ENCODE measurements around the gene LAPTM5. TPM values are rescaled to one million over a fixed set of nuclear protein-coding genes. Genes with fewer than 3 reads are reported as not detected.

Gene LAPTM5
- total and polyA plus RNA-seq, 10 of the 15 experiments (the other 5 are each of a cell fraction or from before 2014, with no cell fraction given) = 24.1 to 1,034 (median 687) TPM

DNA sequence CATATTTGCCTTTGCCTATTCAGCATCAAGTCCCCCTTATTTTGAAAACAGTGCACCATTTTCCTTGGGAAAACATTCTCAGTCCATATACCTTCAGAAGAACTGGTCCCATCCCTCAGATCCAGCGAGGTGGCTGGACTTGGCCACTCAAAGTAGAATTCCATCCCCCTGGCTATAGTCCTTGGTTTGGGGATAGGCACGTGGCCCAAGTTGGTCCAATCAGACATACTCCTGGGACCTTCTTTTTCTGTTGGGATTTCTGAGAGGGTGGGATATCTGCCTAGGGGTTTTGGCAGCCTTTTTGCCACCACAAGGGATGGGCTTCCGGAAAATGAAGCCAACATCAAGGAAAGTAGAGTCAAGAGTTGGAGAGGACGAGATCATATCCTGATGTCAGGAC is 23.5 kb downstream of the LAPTM5 start (continued):
- TF ChIP-seq SUPT20H (IDR thresholded peaks at IDR 0.05; ENCODE audit: borderline replicate concordance, control insufficient read depth, low read depth, low read length) = no peak
- TF ChIP-seq, protein P1, sequence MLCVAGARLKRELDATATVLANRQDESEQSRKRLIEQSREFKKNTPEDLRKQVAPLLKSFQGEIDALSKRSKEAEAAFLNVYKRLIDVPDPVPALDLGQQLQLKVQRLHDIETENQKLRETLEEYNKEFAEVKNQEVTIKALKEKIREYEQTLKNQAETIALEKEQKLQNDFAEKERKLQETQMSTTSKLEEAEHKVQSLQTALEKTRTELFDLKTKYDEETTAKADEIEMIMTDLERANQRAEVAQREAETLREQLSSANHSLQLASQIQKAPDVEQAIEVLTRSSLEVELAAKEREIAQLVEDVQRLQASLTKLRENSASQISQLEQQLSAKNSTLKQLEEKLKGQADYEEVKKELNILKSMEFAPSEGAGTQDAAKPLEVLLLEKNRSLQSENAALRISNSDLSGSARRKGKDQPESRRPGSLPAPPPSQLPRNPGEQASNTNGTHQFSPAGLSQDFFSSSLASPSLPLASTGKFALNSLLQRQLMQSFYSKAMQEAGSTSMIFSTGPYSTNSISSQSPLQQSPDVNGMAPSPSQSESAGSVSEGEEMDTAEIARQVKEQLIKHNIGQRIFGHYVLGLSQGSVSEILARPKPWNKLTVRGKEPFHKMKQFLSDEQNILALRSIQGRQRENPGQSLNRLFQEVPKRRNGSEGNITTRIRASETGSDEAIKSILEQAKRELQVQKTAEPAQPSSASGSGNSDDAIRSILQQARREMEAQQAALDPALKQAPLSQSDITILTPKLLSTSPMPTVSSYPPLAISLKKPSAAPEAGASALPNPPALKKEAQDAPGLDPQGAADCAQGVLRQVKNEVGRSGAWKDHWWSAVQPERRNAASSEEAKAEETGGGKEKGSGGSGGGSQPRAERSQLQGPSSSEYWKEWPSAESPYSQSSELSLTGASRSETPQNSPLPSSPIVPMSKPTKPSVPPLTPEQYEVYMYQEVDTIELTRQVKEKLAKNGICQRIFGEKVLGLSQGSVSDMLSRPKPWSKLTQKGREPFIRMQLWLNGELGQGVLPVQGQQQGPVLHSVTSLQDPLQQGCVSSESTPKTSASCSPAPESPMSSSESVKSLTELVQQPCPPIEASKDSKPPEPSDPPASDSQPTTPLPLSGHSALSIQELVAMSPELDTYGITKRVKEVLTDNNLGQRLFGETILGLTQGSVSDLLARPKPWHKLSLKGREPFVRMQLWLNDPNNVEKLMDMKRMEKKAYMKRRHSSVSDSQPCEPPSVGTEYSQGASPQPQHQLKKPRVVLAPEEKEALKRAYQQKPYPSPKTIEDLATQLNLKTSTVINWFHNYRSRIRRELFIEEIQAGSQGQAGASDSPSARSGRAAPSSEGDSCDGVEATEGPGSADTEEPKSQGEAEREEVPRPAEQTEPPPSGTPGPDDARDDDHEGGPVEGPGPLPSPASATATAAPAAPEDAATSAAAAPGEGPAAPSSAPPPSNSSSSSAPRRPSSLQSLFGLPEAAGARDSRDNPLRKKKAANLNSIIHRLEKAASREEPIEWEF (IDR thresholded peaks at IDR 0.05; ENCODE audit: insufficient replicate concordance, low read depth, low read length) = no peak

DNA sequence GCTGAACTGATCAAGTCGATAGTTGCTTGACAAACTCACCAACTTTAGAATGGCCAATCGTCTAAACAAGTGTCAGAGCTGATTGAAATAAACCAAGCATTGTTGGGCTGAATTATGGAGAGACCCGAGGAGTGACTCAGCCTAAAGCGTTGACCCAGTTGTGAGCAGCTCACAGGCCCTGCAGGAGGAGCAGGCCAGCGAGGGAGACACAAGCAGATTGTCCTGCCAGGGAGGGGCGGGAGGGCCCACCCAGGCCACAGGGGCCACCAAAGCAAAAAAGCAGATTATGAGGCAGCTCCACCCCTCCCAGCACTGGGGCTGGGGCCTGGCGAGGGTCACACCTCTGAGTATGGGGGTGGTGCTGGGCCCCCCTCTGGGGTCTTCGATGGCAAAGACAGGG is 24.1 kb downstream of the LAPTM5 start:
- no peak for FAIRE-seq
- Histone ChIP-seq H3K9me3 (replicated peaks; ENCODE audit: control insufficient read depth, insufficient read depth, low read length) (no peaks in the 10 kb centered on the region), H3K36me3 (ENCODE audit: control insufficient read depth in 2 of 2, insufficient read depth in 2 of 2, low read length in 1 of 2) (peaks cover 39 to 41% of the 10 kb centered on the region in 2 experiments), H4K20me1 (ENCODE audit: control insufficient read depth, insufficient read depth) (no peaks in the 10 kb centered on the region; the same call in 1 of the 2 replicates), H3K4me2 (ENCODE audit: control insufficient read depth, insufficient read depth) (no peak overlapping the region), H3K4me3 (no peak overlapping the region), H3K27me3 (replicated peaks in 1 of 2; ENCODE audit: control insufficient read depth in 2 of 2, insufficient read depth in 2 of 2, low read length in 1 of 2) (no peaks in the 10 kb centered on the region), H2AFZ (ENCODE audit: control insufficient read depth, low read depth, low read length) (no peak overlapping the region), H3K27ac (ENCODE audit: control insufficient read depth, insufficient read depth) (no peak overlapping the region), H3K79me2 (ENCODE audit: control insufficient read depth, insufficient read depth, low read length) (peaks cover 2% of the 10 kb centered on the region; the same call in 1 of the 2 replicates), H3K9ac (ENCODE audit: control insufficient read depth, insufficient read depth, low read length) (no peak overlapping the region), H3K4me1 (ENCODE audit: control insufficient read depth, insufficient read depth, low read length) (peaks cover 23% of the 10 kb centered on the region)
- intact Hi-C loops (cut with micrococcal nuclease; ENCODE audit: unreplicated experiment) = no loop called here
- SMC1A ChIA-PET (ENCODE audit: uncharacterized antibody, unreplicated experiment) = interaction anchor here (1.0 to 21.5 kb wide), 4 partner anchors 14 to 46 kb away, joined by 4 to 556 read pairs (median 10); partner anchors contain the start of gene LAPTM5
- 87% methylated on average over 8 of the region's 8 CpGs for WGBS (ENCODE audit: insufficient coverage, insufficient replicate concordance, low lambda C conversion rate, missing lambda C conversion rate)
- DNase-seq (ENCODE audit: low read depth, low spot score) = no peak
- no TSS peak for BruUV-seq (replicated peaks)
- POLR2A ChIA-PET = interaction anchor here (1.1 to 6.7 kb wide), 5 partner anchors 10 to 25 kb away, joined by 4 to 96 read pairs (median 10); partner anchors contain the start of gene LAPTM5
- CTCF ChIA-PET = interaction anchor here (0.8 to 11.2 kb wide), 8 partner anchors 7 to 47 kb away, joined by 3 to 221 read pairs (median 5); partner anchors contain the start of gene LAPTM5
- TF ChIP-seq ZNF622 (IDR thresholded peaks at IDR 0.05) (no peak), USF1 (IDR thresholded peaks at IDR 0.05; ENCODE audit: borderline replicate concordance, extremely low read length, insufficient read depth, low read depth, low read length) (no peak), ZSCAN29 (IDR thresholded peaks at IDR 0.05) (no peak), TCF12 (IDR thresholded peaks at IDR 0.05; ENCODE audit: low read depth, low read length) (no peak), CBX3 (IDR thresholded peaks at IDR 0.05; ENCODE audit: borderline replicate concordance, low read depth) (no peak), CEBPZ (IDR thresholded peaks at IDR 0.05; ENCODE audit: low read depth, low read length) (no peak)
- RAD21 ChIA-PET (ENCODE audit: unreplicated experiment) = interaction anchor here (1.6 to 15.6 kb wide), 4 partner anchors 12 to 47 kb away, joined by 5 to 538 read pairs (median 38); partner anchors contain the start of gene LAPTM5
- ATAC-seq = no peak
- in situ Hi-C loops (cut with MboI) = no loop called here

All from GM12878 (cell line).